Mucosa of stomach (tissue), 1 donor: Measurements from ENCODE around the gene FXYD4.
A peak's percentile ranks its signal among the peaks of the same experiment; 100 is the strongest.
"Not testable (repeated sequence)": the region's sequence is repeated elsewhere in the genome, so short reads cannot be mapped to it uniquely, and the experiment has no call there.

Source experiments
- H3K27me3 ChIP-seq: one replicate; pipeline ENCODE4 v1.7.0; 2013; ENCODE audit warnings: mild to moderate bottlenecking, low read length; ENCODE audit not compliant: control insufficient read depth, insufficient read depth
- H3K36me3 ChIP-seq: one replicate; pipeline ENCODE4 v1.7.0; 2013; ENCODE audit warnings: low read length; ENCODE audit not compliant: control insufficient read depth, insufficient read depth
- H3K4me1 ChIP-seq: one replicate; pipeline ENCODE4 v1.7.0; 2013; ENCODE audit warnings: mild to moderate bottlenecking, low read length; ENCODE audit not compliant: control insufficient read depth, insufficient read depth
- H3K4me3 ChIP-seq: one replicate; pipeline ENCODE4 v1.7.0; 2013; ENCODE audit warnings: low read length
- H3K9ac ChIP-seq: one replicate; pipeline ENCODE4 v1.7.0; 2013; ENCODE audit warnings: mild to moderate bottlenecking, low read length, moderate library complexity
- H3K9me3 ChIP-seq: one replicate; pipeline ENCODE4 v1.7.0; 2013; ENCODE audit warnings: mild to moderate bottlenecking, low read length, moderate library complexity; ENCODE audit not compliant: control insufficient read depth
- donor health status: Pancreatic carcinoma.

The FXYD4 gene

DNA sequence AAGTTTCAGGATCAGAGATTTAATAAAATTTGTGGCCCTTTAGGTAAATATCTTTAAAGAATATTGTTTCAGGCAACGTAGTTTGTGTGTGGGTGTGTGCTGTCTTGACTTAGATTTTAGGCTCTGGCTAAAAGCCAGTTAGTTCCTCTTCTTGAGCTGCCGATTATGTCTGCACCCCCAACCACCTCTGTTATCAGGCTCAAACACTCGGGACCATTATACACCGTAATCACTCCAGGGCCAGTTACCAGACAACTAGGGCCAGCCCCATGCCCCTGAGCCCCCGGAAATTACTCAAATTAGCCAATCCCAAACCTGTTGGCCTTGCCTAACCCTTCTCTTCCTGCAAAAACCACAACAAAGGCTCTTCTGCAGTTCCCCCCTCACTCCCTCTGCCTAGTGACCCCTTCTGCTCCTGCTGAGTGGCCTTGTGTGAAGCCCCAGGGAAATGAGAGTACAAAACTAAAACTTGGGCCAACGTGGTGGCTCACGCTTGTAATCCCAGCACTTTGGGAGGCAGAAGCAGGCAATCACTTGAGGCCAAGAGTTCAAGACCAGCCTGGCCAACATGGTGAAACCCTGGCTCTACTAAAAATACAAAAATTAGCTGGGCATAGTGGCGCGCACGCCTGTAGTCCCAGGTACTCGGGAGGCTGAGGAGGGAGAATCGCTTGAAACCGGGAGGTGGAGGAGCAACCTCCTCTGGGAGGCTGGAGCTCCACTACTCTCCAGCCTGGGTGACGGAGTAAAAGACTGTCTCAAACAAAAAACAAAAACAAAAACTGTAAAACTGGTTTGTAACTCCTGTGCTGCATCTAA is 46.7 kb downstream of the FXYD4 start:
- Histone ChIP-seq H3K4me3 (no peak overlapping the region), H3K27me3 (no peaks in the 10 kb centered on the region), H3K9me3 (no peaks in the 10 kb centered on the region), H3K9ac (no peak overlapping the region), H3K36me3 (no peaks in the 10 kb centered on the region), H3K4me1 (peaks cover 30% of the 10 kb centered on the region)

DNA sequence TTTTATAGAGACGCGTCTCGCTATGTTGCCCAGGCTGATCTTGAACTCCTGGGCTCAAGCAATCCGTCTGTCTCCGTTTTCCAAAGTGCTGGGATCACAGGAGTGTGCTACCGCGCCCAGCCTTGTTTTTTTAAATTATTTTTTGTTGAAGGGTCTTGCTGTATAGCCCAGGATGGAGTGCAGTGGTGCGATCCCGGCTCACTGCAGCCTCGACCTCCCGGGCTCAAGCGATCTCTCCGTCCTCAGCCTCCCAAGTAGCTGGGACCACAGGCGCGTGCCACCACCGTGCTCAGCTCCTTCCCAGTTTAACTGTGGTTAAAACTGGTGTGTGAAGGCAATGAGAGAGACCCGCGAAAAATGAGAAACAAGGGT is 48.5 kb downstream of the FXYD4 start:
- Histone ChIP-seq H3K9ac (peak overlapping the region; percentile 78), H3K9me3 (no peaks in the 10 kb centered on the region), H3K36me3 (no peaks in the 10 kb centered on the region), H3K4me3 (peak overlapping the region; percentile 29), H3K27me3 (no peaks in the 10 kb centered on the region), H3K4me1 (peaks cover 30% of the 10 kb centered on the region)

- no peaks in the 10 kb centered on the region for H3K27me3 ChIP-seq
- H3K36me3 ChIP-seq: no peaks in the 10 kb centered on the region
- no peaks in the 10 kb centered on the region for H3K9me3 ChIP-seq
- H3K9ac ChIP-seq: peak overlapping the region; percentile 78
- H3K4me3 ChIP-seq: peak overlapping the region; percentile 29
- H3K4me1 ChIP-seq: peaks cover 27% of the 10 kb centered on the region
Measured at GRCh38 chr10:43420369-43421200, 49.1 kb downstream of the FXYD4 start.

DNA sequence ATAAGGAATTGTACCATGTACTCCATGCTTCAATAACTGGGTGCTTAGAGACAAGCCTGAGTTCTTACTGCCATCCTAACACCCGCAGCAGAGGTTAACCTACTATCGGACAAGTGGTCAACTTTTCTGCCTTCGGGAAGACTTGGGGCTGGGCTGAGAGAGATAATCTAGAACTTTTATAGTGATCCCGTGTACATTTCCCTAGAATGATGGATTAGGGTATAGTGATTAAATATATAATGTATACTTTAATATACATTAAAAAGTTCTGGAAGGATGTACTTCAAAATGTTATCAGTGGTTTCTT is 49.7 kb downstream of the FXYD4 start:
- H3K36me3 ChIP-seq: no peaks in the 10 kb centered on the region
- peaks cover 27% of the 10 kb centered on the region for H3K4me1 ChIP-seq
- H3K4me3 ChIP-seq: peak overlapping the region; percentile 29
- H3K9ac ChIP-seq: peak overlapping the region; percentile 78
- H3K9me3 ChIP-seq: no peaks in the 10 kb centered on the region
- H3K27me3 ChIP-seq: no peaks in the 10 kb centered on the region

- Histone ChIP-seq H3K9ac (no peak overlapping the region), H3K4me3 (no peak overlapping the region), H3K27me3 (no peaks in the 10 kb centered on the region), H3K36me3 (no peaks in the 10 kb centered on the region), H3K4me1 (peaks cover 27% of the 10 kb centered on the region), H3K9me3 (no peaks in the 10 kb centered on the region)
Measured at GRCh38 chr10:43421519-43421918, 50.1 kb downstream of the FXYD4 start.

GRCh38 chr10:43421944-43422343 is 50.5 kb downstream of the FXYD4 start:
- H3K9ac ChIP-seq, H3K9me3 ChIP-seq, H3K27me3 ChIP-seq, H3K36me3 ChIP-seq, H3K4me3 ChIP-seq: not testable (repeated sequence)
- H3K4me1 ChIP-seq: peaks cover 27% of the 10 kb centered on the region

- no peaks in the 10 kb centered on the region for H3K36me3 ChIP-seq
- no peak overlapping the region for H3K4me3 ChIP-seq
- H3K9me3 ChIP-seq: no peaks in the 10 kb centered on the region
- no peaks in the 10 kb centered on the region for H3K27me3 ChIP-seq
- no peak overlapping the region for H3K9ac ChIP-seq
- peaks cover 19% of the 10 kb centered on the region for H3K4me1 ChIP-seq
Measured at GRCh38 chr10:43424416-43424815, 53.0 kb downstream of the FXYD4 start.
